Chondrocyte (in vitro differentiated cells): ENCODE measurements around the gene EVPLL. TPM values are rescaled to one million over a fixed set of nuclear protein-coding genes. Genes with fewer than 3 reads are reported as not detected.
"Not testable (repeated sequence)": the region's sequence is repeated elsewhere in the genome, so short reads cannot be mapped to it uniquely, and the experiment has no call there.

Experiments used
- DNase-seq: peaks from one replicate; pipeline ENCODE4 v3.0.0; 2021; ENCODE audit warnings: mixed read lengths, low spot score
- H3K27ac Mint-ChIP-seq: one replicate; pipeline ENCODE4 v1.8.0; 2021; ENCODE audit warnings: mild to moderate bottlenecking, moderate library complexity, mixed read lengths; ENCODE audit not compliant: unreplicated experiment
- H3K27me3 Mint-ChIP-seq: 2 replicates; pipeline ENCODE4 v1.8.0; 2021; ENCODE audit warnings: low read depth, mixed read lengths
- H3K36me3 Mint-ChIP-seq: 2 replicates; pipeline ENCODE4 v1.8.0; 2021; ENCODE audit warnings: low read depth, mixed read lengths
- H3K4me1 Mint-ChIP-seq: 2 replicates; pipeline ENCODE4 v1.8.0; 2021; ENCODE audit warnings: low read depth, mild to moderate bottlenecking, mixed read lengths
- H3K4me3 Mint-ChIP-seq: one replicate; pipeline ENCODE4 v1.8.0; 2021; ENCODE audit warnings: mild to moderate bottlenecking, moderate library complexity, mixed read lengths; ENCODE audit not compliant: unreplicated experiment
- H3K9me3 Mint-ChIP-seq: 2 replicates; pipeline ENCODE4 v1.8.0; 2021; ENCODE audit warnings: low read depth, mixed read lengths
- CTCF ChIP-seq: fragments of 200-600 bp; sonication (generic); IDR thresholded peaks from 2 replicates; pipeline ENCODE4 v1.5.0; 2021; ENCODE audit warnings: antibody characterized with exemption, mild to moderate bottlenecking, moderate library complexity
- long read RNA-seq: library from polyadenylated mRNA; stranded (forward); transcript quantifications from one replicate; pipeline ENCODE4 v2.0.0, GENCODE V29; 2021
- total RNA-seq: library from RNA; stranded (reverse); gene quantifications from 3 replicates; pipeline ENCODE4 v1.2.1, GENCODE V29; 2021

Gene EVPLL
- not detected in 3 replicates for total RNA-seq
- long read RNA-seq, result 0 reads

GRCh38 chr17:18377437-18378204 lies at the start of gene EVPLL:
EVPLL (plus strand) TSS chr17:18377778; CDS start chr17:18380938, 3,160 bp downstream.
- H3K27ac Mint-ChIP-seq, result no peak within 1 kb of the TSS
- DNase-seq, result no peak
- no peaks in the 10 kb centered on the region for H3K4me1 Mint-ChIP-seq
- H3K27me3 Mint-ChIP-seq, result peaks cover 10% of the 10 kb centered on the region
- TF ChIP-seq CTCF, result no peak
- H3K36me3 Mint-ChIP-seq, result no peaks in the 10 kb centered on the region
- H3K4me3 Mint-ChIP-seq, result no peak within 1 kb of the TSS
- H3K9me3 Mint-ChIP-seq, result no peaks in the 10 kb centered on the region

GRCh38 chr17:18328643-18329204 lies 48.9 kb upstream of the EVPLL start:
- no peaks in the 10 kb centered on the region for H3K4me1 Mint-ChIP-seq
- no peak for DNase-seq
- H3K4me3 Mint-ChIP-seq, result no peak overlapping the region
- peaks cover 14% of the 10 kb centered on the region for H3K36me3 Mint-ChIP-seq
- H3K27ac Mint-ChIP-seq, result no peak overlapping the region
- no peak for TF ChIP-seq CTCF
- no peaks in the 10 kb centered on the region for H3K9me3 Mint-ChIP-seq
- H3K27me3 Mint-ChIP-seq, result no peaks in the 10 kb centered on the region

- no peak for DNase-seq
- Mint-ChIP-seq H3K27ac (no peak overlapping the region), H3K4me1 (no peaks in the 10 kb centered on the region), H3K36me3 (no peaks in the 10 kb centered on the region), H3K9me3 (no peaks in the 10 kb centered on the region), H3K27me3 (no peaks in the 10 kb centered on the region), H3K4me3 (no peak overlapping the region)
- no peak for TF ChIP-seq CTCF
These were observed 45.7 kb upstream of the EVPLL start for GRCh38 chr17:18331879-18332278.

DNA sequence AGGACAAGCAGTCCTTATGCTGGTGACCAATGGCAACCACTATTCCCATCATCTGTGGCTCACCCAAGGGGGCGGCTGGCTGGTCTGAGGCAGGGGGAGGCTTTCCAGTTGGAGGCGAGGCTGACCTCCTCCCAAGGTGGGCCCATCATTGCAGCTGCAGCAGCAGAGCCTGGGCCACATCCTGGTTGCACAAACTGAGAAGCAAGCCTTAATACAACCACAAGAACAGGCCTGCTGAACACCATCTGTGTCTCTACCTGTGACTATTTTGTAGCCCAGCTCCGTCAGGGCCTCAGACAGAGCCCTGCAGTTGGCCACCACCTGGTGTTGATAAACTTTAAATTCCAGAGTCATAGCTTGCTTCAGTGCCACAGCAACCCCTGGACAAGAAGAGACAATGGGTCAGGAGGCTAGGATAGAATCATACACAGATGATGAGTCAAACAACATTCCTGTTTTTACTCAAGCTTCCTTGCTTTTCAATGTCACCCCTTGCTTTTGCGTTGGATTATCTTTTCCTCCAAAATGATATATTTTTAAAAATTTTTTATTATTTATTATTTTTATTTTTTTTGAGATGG lies 44.6 kb upstream of the EVPLL start:
- no peak for DNase-seq
- TF ChIP-seq CTCF, result no peak
- Mint-ChIP-seq H3K36me3 (no peaks in the 10 kb centered on the region), H3K9me3 (no peaks in the 10 kb centered on the region), H3K4me3 (no peak overlapping the region), H3K27ac (no peak overlapping the region), H3K4me1 (no peaks in the 10 kb centered on the region), H3K27me3 (no peaks in the 10 kb centered on the region)

- not testable (repeated sequence) for H3K27ac Mint-ChIP-seq, H3K36me3 Mint-ChIP-seq, DNase-seq, H3K9me3 Mint-ChIP-seq, H3K4me3 Mint-ChIP-seq, H3K4me1 Mint-ChIP-seq, H3K27me3 Mint-ChIP-seq
These were observed 39.4 kb upstream of the EVPLL start for GRCh38 chr17:18338158-18338557.
